AG04449 (cell line): ENCODE data around the gene NRK.
"Not testable (repeated sequence)": the region's sequence is repeated elsewhere in the genome, so short reads cannot be mapped to it uniquely, and the experiment has no call there.

Experiments
- CTCF ChIA-PET: fragments of 350-600 bp; formaldehyde crosslinking; extraction: SDS; loops from one replicate; lab custom pipeline; 2021; ENCODE audit warnings: antibody characterized with exemption; lab: Yijun Ruan, JAX
- POLR2A ChIA-PET: fragments of 400-600, 350-600 bp; formaldehyde crosslinking; extraction: SDS; loops from one replicate; lab custom pipeline; 2020; ENCODE audit warnings: antibody characterized with exemption, inconsistent platforms; lab: Yijun Ruan, JAX
- DNase-seq: peaks from one replicate; pipeline ENCODE4 v3.0.0-alpha.2; 2010; ENCODE audit warnings: low read depth, low spot score
- H3K4me3 ChIP-seq: 2 replicates; pipeline ENCODE4 v1.5.1; 2011; ENCODE audit warnings: low read depth, mild to moderate bottlenecking, control low read depth, low read length
- TF ChIP-seq, protein P1 (sequence below): IDR thresholded peaks from one replicate; pipeline ENCODE4 v1.5.1; 2011; ENCODE audit warnings: mild to moderate bottlenecking, moderate library complexity, low read length, control low read depth, inconsistent platforms; ENCODE audit not compliant: insufficient read depth; ENCODE audit errors: missing control alignments

The NRK gene

DNA sequence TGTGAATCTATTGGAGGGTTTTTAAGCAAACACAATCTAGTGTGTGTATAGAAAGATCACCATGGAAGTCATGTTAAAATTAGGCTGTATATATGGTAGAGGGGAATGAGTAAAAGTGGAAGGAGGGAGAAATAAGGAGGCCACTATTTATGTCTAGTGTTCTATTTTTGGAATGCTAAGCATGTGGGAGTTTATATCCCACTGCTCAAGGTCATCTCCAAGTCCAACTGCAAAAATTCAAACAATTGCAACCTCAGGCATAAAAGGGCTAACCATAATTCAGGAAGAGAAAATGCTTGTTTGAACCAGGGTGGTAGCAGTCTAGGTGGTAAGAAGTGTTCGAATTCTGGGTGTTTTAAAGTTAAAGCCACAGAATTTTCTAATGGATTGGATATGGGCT, 177.0 kb downstream of the NRK start:
- TF ChIP-seq, protein P1, sequence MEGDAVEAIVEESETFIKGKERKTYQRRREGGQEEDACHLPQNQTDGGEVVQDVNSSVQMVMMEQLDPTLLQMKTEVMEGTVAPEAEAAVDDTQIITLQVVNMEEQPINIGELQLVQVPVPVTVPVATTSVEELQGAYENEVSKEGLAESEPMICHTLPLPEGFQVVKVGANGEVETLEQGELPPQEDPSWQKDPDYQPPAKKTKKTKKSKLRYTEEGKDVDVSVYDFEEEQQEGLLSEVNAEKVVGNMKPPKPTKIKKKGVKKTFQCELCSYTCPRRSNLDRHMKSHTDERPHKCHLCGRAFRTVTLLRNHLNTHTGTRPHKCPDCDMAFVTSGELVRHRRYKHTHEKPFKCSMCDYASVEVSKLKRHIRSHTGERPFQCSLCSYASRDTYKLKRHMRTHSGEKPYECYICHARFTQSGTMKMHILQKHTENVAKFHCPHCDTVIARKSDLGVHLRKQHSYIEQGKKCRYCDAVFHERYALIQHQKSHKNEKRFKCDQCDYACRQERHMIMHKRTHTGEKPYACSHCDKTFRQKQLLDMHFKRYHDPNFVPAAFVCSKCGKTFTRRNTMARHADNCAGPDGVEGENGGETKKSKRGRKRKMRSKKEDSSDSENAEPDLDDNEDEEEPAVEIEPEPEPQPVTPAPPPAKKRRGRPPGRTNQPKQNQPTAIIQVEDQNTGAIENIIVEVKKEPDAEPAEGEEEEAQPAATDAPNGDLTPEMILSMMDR: no peak
- ChIA-PET CTCF (no interaction called here), POLR2A (no interaction called here)
- DNase-seq: no peak
- H3K4me3 ChIP-seq: no peak overlapping the region

DNA sequence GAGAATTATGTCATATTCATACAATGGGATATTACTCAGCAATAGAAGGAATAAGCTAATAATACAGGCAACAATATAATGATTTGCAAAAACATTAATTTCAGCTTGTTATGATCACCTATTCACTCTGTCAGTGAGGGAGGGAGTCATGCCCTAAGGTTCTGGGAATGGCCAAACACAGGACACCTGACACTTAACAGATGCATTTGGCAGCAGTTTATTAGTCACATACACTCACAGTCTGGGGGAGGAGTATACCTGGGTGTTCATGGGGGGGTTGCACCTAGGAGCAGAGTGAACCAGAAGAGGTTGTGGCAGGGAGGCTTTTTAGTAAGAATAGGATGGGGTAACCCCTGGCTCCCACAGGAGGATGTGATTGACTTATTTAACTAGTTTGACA, 177.9 kb downstream of the NRK start:
- no peak overlapping the region for H3K4me3 ChIP-seq
- no peak for DNase-seq
- TF ChIP-seq, protein P1: no peak
- CTCF ChIA-PET: no interaction called here
- POLR2A ChIA-PET: no interaction called here

DNA sequence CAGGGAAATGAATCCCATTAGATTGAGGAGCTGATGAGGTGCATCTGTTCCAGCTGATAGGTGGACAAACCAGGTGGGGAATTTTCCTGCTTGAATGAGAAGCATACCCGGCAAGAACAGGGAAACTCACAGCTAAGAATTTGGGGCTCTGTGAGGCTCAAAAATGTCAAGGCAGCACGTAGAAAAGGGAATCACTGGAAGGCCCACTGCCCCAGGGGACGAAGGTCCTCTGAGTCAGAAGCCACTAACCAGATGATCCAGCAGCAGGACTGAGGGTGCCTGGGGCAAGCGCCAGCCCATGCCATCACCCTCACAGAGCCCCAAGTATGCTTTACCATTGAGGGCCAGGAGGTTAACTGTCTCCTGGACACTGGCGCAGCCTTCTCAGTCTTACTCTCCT, 178.3 kb downstream of the NRK start:
- DNase-seq, POLR2A ChIA-PET, CTCF ChIA-PET: not testable (repeated sequence)

DNA sequence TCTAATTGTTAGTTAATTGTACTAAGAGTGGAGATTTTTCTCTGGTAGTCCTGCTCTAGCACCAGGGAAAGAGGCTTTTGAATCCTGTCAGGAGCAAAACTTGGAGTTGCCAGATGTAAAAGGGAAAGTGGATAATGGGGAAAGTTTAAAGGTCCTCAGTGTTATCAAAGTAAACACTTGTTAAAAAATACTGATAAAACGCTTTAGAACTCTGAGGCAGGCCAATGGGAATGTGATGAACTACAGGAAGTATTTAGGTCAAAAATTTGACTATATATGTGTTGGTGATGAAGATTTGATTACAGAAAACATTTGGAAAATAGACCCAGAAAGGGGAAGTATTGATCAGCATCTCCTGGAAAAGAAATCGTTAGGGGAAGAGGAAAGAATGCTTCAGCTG, 183.3 kb downstream of the NRK start:
- TF ChIP-seq, protein P1: no peak
- no peak overlapping the region for H3K4me3 ChIP-seq
- DNase-seq: no peak
- CTCF ChIA-PET: no interaction called here
- POLR2A ChIA-PET: no interaction called here

More for the DNA sequence above, 178.3 kb downstream of the NRK start:
- not testable (repeated sequence) for H3K4me3 ChIP-seq

DNA sequence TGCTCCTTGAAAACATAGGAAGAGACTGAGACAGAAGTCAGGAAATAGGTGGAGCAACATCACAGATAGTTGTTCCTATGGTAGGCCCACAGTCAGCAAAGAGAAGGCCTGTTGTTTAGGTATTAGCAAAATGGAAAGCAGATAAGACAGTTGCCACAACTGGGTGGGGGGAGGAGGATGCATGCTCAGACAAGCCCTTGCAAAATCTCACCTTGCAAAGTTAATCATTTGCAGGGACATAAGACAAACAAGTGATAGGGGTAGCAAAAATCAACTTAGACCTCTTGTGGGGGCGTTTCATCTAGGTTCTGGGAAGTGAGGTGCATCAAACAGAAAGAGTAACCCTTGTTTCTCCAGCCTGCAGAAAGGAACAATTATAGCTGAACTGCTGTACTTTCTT, 185.5 kb downstream of the NRK start:
- no peak overlapping the region for H3K4me3 ChIP-seq
- CTCF ChIA-PET: no interaction called here
- POLR2A ChIA-PET: no interaction called here
- TF ChIP-seq, protein P1: no peak
- no peak for DNase-seq
